SU-DHL-6 (cell line): ENCODE data around the gene MYMK.

ENCODE experiments used
- H2AFZ ChIP-seq: fragments of 200-600 bp; sonication (generic); 2 replicates; pipeline ENCODE4 v1.6.1; 2014; ENCODE audit warnings: low read depth, mild to moderate bottlenecking, moderate library complexity, mixed read lengths, antibody characterized with exemption, low read length; ENCODE audit not compliant: severe bottlenecking
- H3F3A ChIP-seq: fragments of 200-600 bp; shearing (Covaris generic); 2 replicates; pipeline ENCODE4 v1.6.0; 2016; ENCODE audit warnings: antibody characterized with exemption, mild to moderate bottlenecking; ENCODE audit not compliant: insufficient read depth
- H3K27ac ChIP-seq: fragments of 200-600 bp; sonication (generic); 2 replicates; pipeline ENCODE4 v1.5.1; 2016; ENCODE audit warnings: low read depth, mild to moderate bottlenecking, low read length, moderate library complexity, mixed read lengths
- H3K27me3 ChIP-seq: fragments of 200-600 bp; sonication (generic), shearing (Covaris generic); 2 replicates; pipeline ENCODE4 v1.6.0; 2014; ENCODE audit warnings: mild to moderate bottlenecking, low read length
- H3K36me3 ChIP-seq: fragments of 200-600 bp; sonication (generic); 2 replicates; pipeline ENCODE4 v1.6.1; 2014; ENCODE audit warnings: mild to moderate bottlenecking, low read length, mixed read lengths
- H3K4me2 ChIP-seq: fragments of 300-600, 200-600 bp; shearing (Covaris generic), sonication (generic); 2 replicates; pipeline ENCODE4 v1.6.0; 2014; ENCODE audit warnings: low read length, low read depth, mild to moderate bottlenecking; ENCODE audit not compliant: poor library complexity, severe bottlenecking
- H3K4me3 ChIP-seq: fragments of 200-600 bp; sonication (generic); 2 replicates; pipeline ENCODE4 v1.5.1; 2014; ENCODE audit warnings: antibody characterized with exemption, low read length, mild to moderate bottlenecking, mixed read lengths; ENCODE audit not compliant: insufficient read depth, poor library complexity, severe bottlenecking
- H3K79me2 ChIP-seq: fragments of 200-600 bp; sonication (generic); 2 replicates; pipeline ENCODE4 v1.6.1; 2014; ENCODE audit warnings: mild to moderate bottlenecking, low read length, moderate library complexity; ENCODE audit not compliant: insufficient read depth
- H3K9ac ChIP-seq: fragments of 200-600 bp; sonication (generic); 2 replicates; pipeline ENCODE4 v1.7.0; 2014; ENCODE audit warnings: mild to moderate bottlenecking, low read length
- H3K9me2 ChIP-seq: fragments of 200-600 bp; sonication (generic); replicated peaks from 2 replicates; pipeline ENCODE4 v1.6.1; 2014; ENCODE audit warnings: low read length; ENCODE audit not compliant: insufficient read depth
- H3K9me3 ChIP-seq: fragments of 200-600 bp; sonication (generic); 2 replicates; pipeline ENCODE4 v1.6.1; 2014; ENCODE audit warnings: low read length, mixed read lengths; ENCODE audit not compliant: insufficient read depth
- H4K20me1 ChIP-seq: fragments of 200-600 bp; sonication (generic); 2 replicates; pipeline ENCODE4 v1.6.1; 2014; ENCODE audit warnings: low read depth, mild to moderate bottlenecking, antibody characterized with exemption, low read length, moderate library complexity, mixed read lengths
- CTCF ChIP-seq: fragments of 200-600 bp; sonication (generic); IDR thresholded peaks from one replicate; pipeline ENCODE4 v1.5.1; 2017; ENCODE audit warnings: antibody characterized with exemption, mild to moderate bottlenecking, low read length, moderate library complexity; ENCODE audit not compliant: insufficient read depth, poor library complexity, severe bottlenecking
- EZH2phosphoT487 ChIP-seq: fragments of 200-600 bp; sonication (generic), shearing (Covaris generic); conservative IDR thresholded peaks from 2 replicates; pipeline ENCODE4 v1.6.1; 2018; ENCODE audit warnings: mild to moderate bottlenecking, antibody characterized with exemption, low read length, moderate library complexity, mixed read lengths

Gene MYMK

GRCh38 chr9:133543772-133544467, 19.2 kb upstream of the MYMK start:
- Histone ChIP-seq H2AFZ (no peak overlapping the region), H4K20me1 (no peaks in the 10 kb centered on the region), H3K79me2 (no peaks in the 10 kb centered on the region), H3K4me3 (no peak overlapping the region), H3K4me2 (no peak overlapping the region), H3K27ac (no peak overlapping the region), H3K9me2 (no peaks in the 10 kb centered on the region), H3K27me3 (no peaks in the 10 kb centered on the region), H3K9me3 (no peaks in the 10 kb centered on the region), H3K36me3 (no peaks in the 10 kb centered on the region), H3K9ac (no peak overlapping the region), H3F3A (no peaks in the 10 kb centered on the region)
- no peak for TF ChIP-seq EZH2phosphoT487
- no peak for TF ChIP-seq CTCF

GRCh38 chr9:133542002-133542401, 17.2 kb upstream of the MYMK start:
- Histone ChIP-seq H3K9me2 (no peaks in the 10 kb centered on the region), H3K27me3 (no peaks in the 10 kb centered on the region), H3K79me2 (no peaks in the 10 kb centered on the region), H3K27ac (no peak overlapping the region), H4K20me1 (no peaks in the 10 kb centered on the region), H3K9me3 (no peaks in the 10 kb centered on the region), H3F3A (no peaks in the 10 kb centered on the region), H3K4me3 (no peak overlapping the region), H2AFZ (no peak overlapping the region), H3K4me2 (no peak overlapping the region), H3K36me3 (no peaks in the 10 kb centered on the region), H3K9ac (no peak overlapping the region)
- TF ChIP-seq CTCF = no peak
- no peak for TF ChIP-seq EZH2phosphoT487

GRCh38 chr9:133540698-133541025, 15.9 kb upstream of the MYMK start:
- Histone ChIP-seq H3K27me3 (no peaks in the 10 kb centered on the region), H2AFZ (no peak overlapping the region), H3K4me2 (no peak overlapping the region), H3K36me3 (no peaks in the 10 kb centered on the region), H3K27ac (no peak overlapping the region), H3K4me3 (no peak overlapping the region), H3F3A (no peaks in the 10 kb centered on the region), H4K20me1 (no peaks in the 10 kb centered on the region), H3K9ac (no peak overlapping the region), H3K79me2 (no peaks in the 10 kb centered on the region), H3K9me2 (no peaks in the 10 kb centered on the region), H3K9me3 (no peaks in the 10 kb centered on the region)
- TF ChIP-seq CTCF = no peak
- no peak for TF ChIP-seq EZH2phosphoT487
